Activated T-cell treated with anti-CD3 and anti-CD28 coated beads, Interleukin-2, amount 50 U/mL, for 4 hours (primary cell): ENCODE measurements around the gene EPAS1. TPM values are rescaled to one million over a fixed set of nuclear protein-coding genes. Genes with fewer than 3 reads are reported as not detected.

Experiments
- ATAC-seq, 2 donors: fragments of 200-7000 bp; cut with Tn5 transposase; one replicate each; pipeline ENCODE4 v1.10.0; 2021
- DNase-seq: peaks from one replicate; pipeline ENCODE4 v3.0.0-alpha.2; 2020
- H3K27me3 Mint-ChIP-seq: one replicate; pipeline ENCODE4 v1.8.0; 2021; ENCODE audit warnings: low read depth, mixed read lengths
- H3K36me3 Mint-ChIP-seq: one replicate; pipeline ENCODE4 v1.8.0; 2022; ENCODE audit warnings: mixed read lengths; ENCODE audit not compliant: insufficient read depth
- H3K4me1 Mint-ChIP-seq: one replicate; pipeline ENCODE4 v1.8.0; 2021; ENCODE audit warnings: low read depth, mixed read lengths
- H3K4me3 Mint-ChIP-seq: one replicate; pipeline ENCODE4 v1.8.0; 2021; ENCODE audit warnings: mild to moderate bottlenecking, moderate library complexity, mixed read lengths
- H3K9me3 Mint-ChIP-seq: one replicate; pipeline ENCODE4 v1.8.0; 2021; ENCODE audit warnings: mixed read lengths
- total RNA-seq, 3 donors: library from RNA; stranded (reverse); gene quantifications; one replicate each; pipeline ENCODE4 v1.2.1, GENCODE V29; 2021

EPAS1 gene
- total RNA-seq, 3 donors from 2014 or later: 7.0 to 15.5 (median 7.0) TPM

GRCh38 chr2:46331109-46331766, 34.0 kb downstream of the EPAS1 start:
- Mint-ChIP-seq H3K4me3 (no peak overlapping the region), H3K27me3 (peaks cover 4% of the 10 kb centered on the region), H3K36me3 (no peaks in the 10 kb centered on the region), H3K9me3 (no peaks in the 10 kb centered on the region), H3K4me1 (peaks cover 6% of the 10 kb centered on the region)
- no peak for ATAC-seq
- DNase-seq: no peak

DNA sequence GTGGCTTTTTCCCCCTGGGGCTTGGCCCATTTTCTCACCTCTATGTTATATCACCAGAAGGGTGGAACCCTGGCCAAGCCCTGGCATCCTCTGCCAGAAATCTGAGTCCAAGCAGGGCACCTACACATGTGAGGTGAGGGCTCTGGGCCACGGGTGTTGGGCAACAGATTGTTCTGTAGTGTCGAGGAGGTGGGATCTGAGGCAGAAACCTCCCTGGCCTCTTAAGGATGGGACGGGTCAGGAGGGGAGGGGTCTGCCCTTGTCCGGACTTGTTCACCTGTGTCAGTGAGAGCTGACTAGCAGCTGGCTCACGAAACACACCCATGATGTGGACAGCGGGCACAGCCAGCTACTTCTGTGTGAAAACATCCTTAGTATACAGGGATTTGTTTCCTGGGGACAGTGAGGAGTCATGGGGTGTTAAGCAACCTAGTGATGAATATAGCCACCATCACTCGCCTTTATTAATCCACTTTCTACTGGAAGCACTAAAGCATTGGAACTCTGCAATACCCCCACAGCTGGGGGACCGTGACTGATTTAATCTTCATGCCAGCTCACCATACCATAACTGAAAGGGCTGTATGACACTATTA, 35.6 kb downstream of the EPAS1 start:
- DNase-seq: no peak
- Mint-ChIP-seq H3K36me3 (no peaks in the 10 kb centered on the region), H3K4me1 (peaks cover 11% of the 10 kb centered on the region), H3K27me3 (peaks cover 4% of the 10 kb centered on the region), H3K9me3 (no peaks in the 10 kb centered on the region), H3K4me3 (no peak overlapping the region)
- no peak for ATAC-seq

DNA sequence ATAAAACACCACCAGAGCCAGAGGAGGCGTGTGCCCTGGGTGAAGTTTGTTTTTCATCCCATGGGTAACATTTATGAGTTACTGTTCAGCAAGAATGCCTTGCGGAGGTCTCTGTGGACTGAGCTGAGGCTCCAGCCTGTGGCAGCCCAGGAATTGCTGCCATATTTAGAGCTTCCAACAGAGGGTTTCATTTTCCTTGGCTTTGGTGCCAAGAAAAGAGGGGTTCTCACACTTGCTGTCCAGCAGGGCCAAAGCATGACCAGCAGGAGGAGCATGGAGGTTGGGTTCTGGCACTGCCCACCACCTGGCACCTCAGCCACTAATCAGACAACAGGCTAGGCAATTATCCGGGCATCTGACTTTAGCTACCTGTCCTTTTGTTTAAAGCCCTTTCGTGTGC, 36.7 kb downstream of the EPAS1 start:
- ATAC-seq (no peak), DNase-seq (no peak)
- H3K9me3 Mint-ChIP-seq: no peaks in the 10 kb centered on the region
- H3K4me3 Mint-ChIP-seq: no peak overlapping the region
- H3K36me3 Mint-ChIP-seq: no peaks in the 10 kb centered on the region
- H3K27me3 Mint-ChIP-seq: peaks cover 4% of the 10 kb centered on the region
- peaks cover 12% of the 10 kb centered on the region for H3K4me1 Mint-ChIP-seq

GRCh38 chr2:46334389-46335271, 37.4 kb downstream of the EPAS1 start:
- no peaks in the 10 kb centered on the region for H3K36me3 Mint-ChIP-seq
- H3K9me3 Mint-ChIP-seq: no peaks in the 10 kb centered on the region
- ATAC-seq: no peak
- no peak for DNase-seq
- H3K27me3 Mint-ChIP-seq: peaks cover 4% of the 10 kb centered on the region
- peaks cover 12% of the 10 kb centered on the region for H3K4me1 Mint-ChIP-seq
- no peak overlapping the region for H3K4me3 Mint-ChIP-seq

- DNase-seq (no peak), ATAC-seq (no peak)
- no peaks in the 10 kb centered on the region for H3K9me3 Mint-ChIP-seq
- peaks cover 4% of the 10 kb centered on the region for H3K27me3 Mint-ChIP-seq
- H3K36me3 Mint-ChIP-seq: no peaks in the 10 kb centered on the region
- H3K4me1 Mint-ChIP-seq: peaks cover 12% of the 10 kb centered on the region
- no peak overlapping the region for H3K4me3 Mint-ChIP-seq
These were observed 38.4 kb downstream of the EPAS1 start for GRCh38 chr2:46335391-46336282.

DNA sequence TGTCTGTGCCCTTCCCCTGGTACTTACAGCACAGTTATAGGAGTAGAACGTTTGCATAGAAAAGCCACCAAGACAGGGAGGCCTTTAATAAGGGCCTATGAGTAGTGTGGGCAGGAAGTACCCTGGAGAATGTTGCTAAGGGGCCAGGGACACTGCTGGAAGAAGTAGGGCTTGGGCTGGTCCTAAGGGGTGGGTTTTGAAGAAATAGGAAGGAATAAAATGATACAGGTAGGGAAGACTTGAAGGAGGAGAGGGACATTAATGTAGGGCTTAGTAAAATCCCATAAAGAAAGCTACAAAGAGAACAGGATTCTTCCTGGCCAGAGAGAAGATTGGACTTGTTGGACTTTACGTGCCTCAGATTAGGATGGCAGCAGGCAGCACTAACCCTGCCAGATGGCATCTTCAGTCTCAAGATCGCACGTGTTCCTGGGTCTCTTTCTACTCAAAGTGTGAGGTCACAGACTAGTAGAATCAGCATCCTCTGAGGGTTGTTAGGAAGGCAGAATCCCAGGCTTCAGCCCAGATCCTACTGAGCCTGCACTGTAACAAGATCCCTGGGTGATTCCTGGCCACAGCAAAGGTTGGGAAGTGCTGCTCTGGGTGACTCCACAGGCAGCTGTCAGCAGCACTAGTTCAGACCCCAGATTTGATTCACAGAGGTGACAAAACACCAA, 39.2 kb downstream of the EPAS1 start:
- peaks cover 12% of the 10 kb centered on the region for H3K4me1 Mint-ChIP-seq
- H3K27me3 Mint-ChIP-seq: peaks cover 4% of the 10 kb centered on the region
- H3K36me3 Mint-ChIP-seq: no peaks in the 10 kb centered on the region
- no peaks in the 10 kb centered on the region for H3K9me3 Mint-ChIP-seq
- H3K4me3 Mint-ChIP-seq: no peak overlapping the region
- DNase-seq: no peak
- no peak for ATAC-seq

DNA sequence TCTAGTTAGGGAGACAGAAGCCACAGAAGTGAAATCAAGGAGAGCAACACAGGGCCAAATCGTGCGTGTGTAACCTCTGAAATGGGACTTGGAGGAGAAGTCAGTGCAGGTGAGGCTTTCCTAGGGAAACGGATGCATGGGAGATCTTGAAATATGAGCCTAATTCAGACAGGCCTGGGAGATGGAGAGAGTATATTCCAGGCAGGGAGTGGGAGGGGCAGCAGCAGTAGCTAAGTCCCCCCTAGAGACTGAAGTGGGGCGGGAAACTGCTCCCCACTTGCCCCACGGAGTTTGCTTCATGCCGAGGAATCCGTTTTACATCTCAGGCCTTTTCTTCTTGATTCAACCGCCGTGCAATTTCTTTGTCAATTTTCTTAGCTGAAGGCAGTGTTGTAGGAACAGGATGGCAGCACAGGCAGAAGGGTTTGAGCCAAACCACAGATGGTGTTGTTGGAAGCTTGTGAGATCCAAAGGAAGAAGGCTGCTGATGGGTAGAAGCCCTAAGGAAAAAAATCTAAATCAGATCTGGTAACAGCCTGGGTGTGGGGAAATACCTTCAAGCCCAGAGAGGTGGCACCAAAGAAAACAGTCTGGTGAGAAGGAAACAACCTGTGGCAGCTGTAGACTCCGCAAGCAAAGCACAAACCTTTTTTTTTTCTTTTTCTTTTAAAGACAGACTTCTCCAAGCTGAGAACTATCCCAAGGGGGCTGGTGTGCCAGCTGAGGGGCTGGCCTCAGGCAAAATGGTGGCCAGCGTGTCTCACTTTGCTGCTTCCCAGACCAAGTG, 40.2 kb downstream of the EPAS1 start:
- DNase-seq (no peak), ATAC-seq (no peak)
- Mint-ChIP-seq H3K27me3 (peaks cover 4% of the 10 kb centered on the region), H3K4me3 (no peak overlapping the region), H3K36me3 (no peaks in the 10 kb centered on the region), H3K9me3 (no peaks in the 10 kb centered on the region), H3K4me1 (peaks cover 12% of the 10 kb centered on the region)

DNA sequence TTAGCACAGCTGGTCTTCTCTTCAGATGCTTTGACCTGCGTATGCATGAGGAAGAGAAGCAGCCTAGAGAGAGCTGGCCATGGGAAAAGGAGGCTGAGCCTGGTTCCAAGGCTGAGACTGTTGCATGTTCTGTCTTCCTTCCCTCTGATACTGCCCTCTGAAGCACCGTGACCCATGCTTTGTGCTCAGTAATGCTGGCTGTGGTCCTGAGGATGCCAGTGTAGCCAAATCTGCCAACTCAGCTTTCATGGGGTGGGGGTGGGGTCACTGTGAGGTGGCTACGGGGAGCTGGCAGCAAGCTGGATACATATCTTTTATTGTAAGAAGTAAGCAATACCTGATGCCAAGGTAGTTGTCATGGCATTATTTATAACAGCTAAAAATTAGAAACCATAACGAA, 41.5 kb downstream of the EPAS1 start:
- Mint-ChIP-seq H3K4me1 (peaks cover 12% of the 10 kb centered on the region), H3K27me3 (no peaks in the 10 kb centered on the region), H3K4me3 (no peak overlapping the region), H3K9me3 (no peaks in the 10 kb centered on the region), H3K36me3 (no peaks in the 10 kb centered on the region)
- ATAC-seq: no peak
- DNase-seq: no peak

DNA sequence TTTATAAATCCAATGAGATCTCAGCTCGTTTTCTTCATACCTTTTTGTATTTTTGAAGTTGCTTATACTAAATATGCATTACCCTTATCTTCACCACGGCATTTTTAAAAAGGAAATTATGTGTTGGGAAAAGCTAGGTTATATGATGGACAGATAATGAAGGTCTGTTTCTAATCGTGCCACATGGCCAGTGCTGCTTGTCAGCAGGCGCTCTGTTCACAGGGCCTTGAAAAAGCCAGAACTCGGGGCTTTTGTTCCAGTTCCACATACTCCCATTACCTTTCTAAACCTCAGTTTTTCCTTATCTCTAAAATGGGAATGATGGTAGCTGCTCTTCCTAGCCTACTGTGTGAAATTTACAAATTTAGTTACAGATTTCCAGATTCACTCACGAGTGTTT, 42.0 kb downstream of the EPAS1 start:
- no peak for ATAC-seq
- no peaks in the 10 kb centered on the region for H3K27me3 Mint-ChIP-seq
- no peaks in the 10 kb centered on the region for H3K36me3 Mint-ChIP-seq
- H3K4me1 Mint-ChIP-seq: peaks cover 12% of the 10 kb centered on the region
- H3K4me3 Mint-ChIP-seq: no peak overlapping the region
- H3K9me3 Mint-ChIP-seq: no peaks in the 10 kb centered on the region
- DNase-seq: no peak

DNA sequence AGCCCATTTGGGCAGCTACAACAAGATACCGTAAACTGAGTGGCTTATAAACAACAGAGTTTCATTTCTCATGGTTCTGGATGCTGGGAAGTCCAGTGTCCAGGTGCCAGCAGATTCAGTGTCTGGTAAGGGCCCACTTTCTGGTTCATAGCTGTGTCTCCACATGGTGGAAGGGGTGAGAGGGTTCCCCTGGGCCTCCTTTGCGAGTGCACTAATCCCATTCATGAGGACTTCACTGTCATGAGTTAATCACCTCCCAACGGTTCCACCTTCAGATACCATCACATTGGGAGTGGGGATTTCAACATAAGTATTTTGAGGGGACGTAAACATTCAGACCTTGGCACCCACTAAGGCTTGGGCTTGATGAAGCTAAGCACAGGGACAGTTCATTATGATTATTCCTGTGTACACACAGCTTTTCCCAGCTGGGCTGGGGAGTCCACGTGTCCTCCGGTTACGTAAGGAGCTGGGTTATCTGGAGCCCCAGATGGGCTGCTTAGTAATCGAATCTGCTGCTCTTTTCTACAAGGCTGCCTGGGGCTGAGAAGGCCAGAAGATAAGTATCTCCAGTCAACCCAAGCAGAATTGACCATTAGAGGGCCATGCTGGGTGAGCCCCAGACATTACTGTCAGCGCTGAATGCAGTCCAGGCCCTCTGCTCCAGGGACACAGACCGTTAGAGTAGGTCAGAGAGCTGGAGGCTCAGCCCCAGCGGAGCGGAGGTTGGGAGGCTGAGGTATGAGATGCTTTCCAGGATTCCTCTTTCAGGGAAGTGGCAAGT, 42.7 kb downstream of the EPAS1 start:
- DNase-seq (no peak), ATAC-seq (no peak)
- Mint-ChIP-seq H3K9me3 (no peaks in the 10 kb centered on the region), H3K4me1 (peaks cover 12% of the 10 kb centered on the region), H3K36me3 (no peaks in the 10 kb centered on the region), H3K4me3 (no peak overlapping the region), H3K27me3 (peaks cover 1% of the 10 kb centered on the region)

- ATAC-seq: no peak
- no peak overlapping the region for H3K4me3 Mint-ChIP-seq
- H3K36me3 Mint-ChIP-seq: no peaks in the 10 kb centered on the region
These were observed 43.7 kb downstream of the EPAS1 start for GRCh38 chr2:46340740-46341420.

More at GRCh38 chr2:46340740-46341420, 43.7 kb downstream of the EPAS1 start:
- Mint-ChIP-seq H3K4me1 (peaks cover 12% of the 10 kb centered on the region), H3K9me3 (no peaks in the 10 kb centered on the region), H3K27me3 (peaks cover 1% of the 10 kb centered on the region)
- DNase-seq: no peak
